NCI-H510A treated with DMSO at 0.1 percent for 48 hours (cell line): Measurements from ENCODE around the gene EPX.
A peak's percentile ranks its signal among the peaks of the same experiment; 100 is the strongest.

Experiments used
- DNase-seq: peaks from one replicate; lab custom pipeline; 2025; lab: John Stamatoyannopoulos, UW

The EPX gene

DNA sequence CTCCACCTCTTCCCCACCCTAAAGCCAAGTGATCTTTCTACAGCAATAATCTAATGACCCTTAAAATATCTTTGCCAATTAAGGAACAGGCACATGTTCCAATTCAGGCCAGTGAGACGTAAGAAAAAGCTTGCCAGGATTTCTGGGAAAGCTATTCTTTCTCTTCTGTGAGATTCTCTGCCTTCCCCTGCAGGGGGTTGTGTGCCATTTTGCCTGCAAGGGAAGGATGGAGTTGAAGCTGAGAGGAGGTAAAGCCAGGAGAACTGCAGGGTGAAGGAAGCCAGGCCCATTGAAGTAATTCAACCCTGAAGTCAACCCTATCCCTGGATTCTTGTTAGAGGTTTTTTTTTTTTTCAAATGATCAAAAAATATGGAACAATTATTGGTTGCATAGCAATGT lies 36.9 kb downstream of the EPX start:
- DNase-seq, result no peak

- DNase-seq, result no peak
Observed at GRCh38 chr17:58229881-58230280, 37.4 kb downstream of the EPX start.

- DNase-seq, result no peak
Observed at GRCh38 chr17:58231641-58232040, 39.1 kb downstream of the EPX start.

GRCh38 chr17:58232707-58233156 lies 40.2 kb downstream of the EPX start:
- no peak for DNase-seq

DNA sequence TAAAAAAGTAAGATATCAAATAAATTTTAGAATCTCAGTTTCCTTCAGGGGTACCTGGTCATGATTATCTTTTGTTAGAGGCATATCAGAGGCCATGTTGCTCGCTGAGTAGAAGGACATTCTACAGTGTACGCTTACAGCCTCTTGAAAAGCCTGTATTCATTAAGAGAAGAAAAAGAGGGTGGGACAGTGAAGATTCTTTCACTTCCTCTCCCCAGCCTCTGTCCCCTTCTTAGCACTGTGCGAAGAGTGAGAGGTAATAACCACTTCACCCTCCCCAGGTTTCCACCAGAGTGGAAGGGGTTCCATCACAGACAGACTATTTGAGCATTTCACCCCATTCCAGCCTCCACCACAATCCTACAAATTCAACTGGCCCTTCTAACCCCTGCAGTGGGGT lies 41.0 kb downstream of the EPX start:
- no peak for DNase-seq

DNA sequence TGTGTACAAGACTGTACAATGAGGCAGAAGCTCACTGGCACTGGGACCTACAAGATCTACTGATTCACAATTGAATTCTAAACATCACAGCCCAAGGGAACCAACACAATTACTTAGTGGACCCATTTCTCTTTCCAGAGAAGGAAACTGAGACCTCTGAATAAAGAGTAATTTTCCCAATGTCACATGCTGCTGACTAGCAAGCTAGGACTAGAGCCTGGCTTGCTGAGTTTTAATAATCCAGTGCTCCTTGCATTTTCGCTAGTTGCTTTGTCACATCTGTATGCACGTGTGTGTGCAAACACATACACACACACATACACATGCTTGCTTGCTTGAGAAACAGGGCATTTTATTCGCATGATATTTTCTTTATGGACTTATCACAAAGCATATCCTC lies 42.0 kb downstream of the EPX start:
- no peak for DNase-seq

- no peak for DNase-seq
Observed at GRCh38 chr17:58235821-58236220, 43.3 kb downstream of the EPX start.

DNA sequence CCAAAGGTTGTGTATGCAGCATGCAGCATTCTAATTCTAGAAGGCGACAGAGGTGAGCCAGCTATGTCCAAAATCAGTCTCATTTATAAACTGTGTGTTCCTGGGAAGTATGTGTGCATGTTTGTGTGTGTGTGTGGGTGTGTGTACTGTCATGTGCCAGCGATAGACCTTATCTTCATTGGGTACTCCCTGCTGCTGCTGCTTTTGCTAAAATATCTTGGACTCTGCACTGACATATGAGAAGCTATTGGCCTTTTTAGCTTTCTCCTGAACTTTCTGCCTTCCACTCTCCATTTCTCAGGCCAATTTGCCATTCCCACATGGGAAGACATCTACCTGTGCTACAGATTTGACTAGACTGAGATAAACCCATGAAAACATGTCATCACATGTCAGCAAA lies 43.9 kb downstream of the EPX start:
- no peak for DNase-seq

- DNase-seq, result no peak
Observed at GRCh38 chr17:58238147-58238634, 45.7 kb downstream of the EPX start, which contains the start of gene LPO. LPO (plus strand) TSS chr17:58238584; CDS start chr17:58242980, 4,396 bp downstream.

DNA sequence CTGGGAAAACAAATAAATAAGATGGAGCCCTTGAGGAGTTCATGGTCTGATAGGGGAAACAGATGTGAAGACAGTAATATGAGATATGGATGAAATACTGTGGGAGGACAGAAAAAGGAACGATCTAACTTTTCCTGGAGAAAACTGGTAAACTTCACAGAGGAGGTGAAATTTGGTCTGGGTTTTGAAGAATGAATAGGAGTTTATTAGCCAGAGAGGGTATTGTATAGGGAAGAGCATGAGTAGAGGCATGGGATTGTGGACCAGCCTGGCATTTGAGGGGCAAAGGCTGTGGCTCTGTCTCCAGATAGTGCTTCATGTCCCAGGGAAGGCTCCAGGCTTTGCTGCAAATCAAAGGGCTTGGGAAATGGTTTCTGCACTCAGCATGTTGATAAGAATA lies 47.5 kb downstream of the EPX start:
- no peak for DNase-seq

GRCh38 chr17:58242171-58242784 lies 49.8 kb downstream of the EPX start:
- DNase-seq, result no peak

GRCh38 chr17:58244963-58245362 lies 52.4 kb downstream of the EPX start:
- DNase-seq, result no peak

DNA sequence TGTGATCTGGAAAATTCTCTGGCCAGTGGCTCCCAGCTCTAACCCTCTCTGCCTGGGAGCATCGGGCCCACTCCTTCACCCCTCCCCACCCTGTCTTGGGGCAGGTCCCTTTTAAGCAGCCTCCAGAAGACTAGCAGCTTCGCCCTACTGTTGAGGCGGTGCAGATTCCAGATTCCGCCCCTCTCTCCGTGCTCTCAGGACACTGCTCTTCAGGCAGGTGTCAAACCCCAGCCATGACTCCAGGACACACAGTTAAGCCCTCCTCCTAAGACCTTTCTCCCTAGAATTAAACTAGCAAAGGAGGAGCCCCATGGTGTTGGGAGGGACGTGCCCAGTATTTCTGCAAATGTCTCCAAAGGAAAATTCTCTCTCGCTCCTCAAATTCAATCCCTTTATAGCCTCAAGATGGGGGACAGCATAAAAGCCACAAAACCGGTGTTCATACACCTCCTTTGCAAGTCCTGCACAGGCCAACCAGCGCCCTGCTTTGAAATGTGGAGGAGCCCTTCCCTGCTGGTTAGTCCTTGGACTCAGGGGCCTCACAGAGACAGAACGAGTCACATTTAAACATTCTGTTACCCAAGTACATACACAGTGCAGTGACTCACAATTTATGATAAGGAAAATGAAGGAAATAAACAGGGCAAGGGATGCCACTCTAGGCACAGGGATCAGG lies 53.0 kb downstream of the EPX start:
- DNase-seq, result no peak

- no peak for DNase-seq
Observed at GRCh38 chr17:58246104-58246740, 53.7 kb downstream of the EPX start.

DNA sequence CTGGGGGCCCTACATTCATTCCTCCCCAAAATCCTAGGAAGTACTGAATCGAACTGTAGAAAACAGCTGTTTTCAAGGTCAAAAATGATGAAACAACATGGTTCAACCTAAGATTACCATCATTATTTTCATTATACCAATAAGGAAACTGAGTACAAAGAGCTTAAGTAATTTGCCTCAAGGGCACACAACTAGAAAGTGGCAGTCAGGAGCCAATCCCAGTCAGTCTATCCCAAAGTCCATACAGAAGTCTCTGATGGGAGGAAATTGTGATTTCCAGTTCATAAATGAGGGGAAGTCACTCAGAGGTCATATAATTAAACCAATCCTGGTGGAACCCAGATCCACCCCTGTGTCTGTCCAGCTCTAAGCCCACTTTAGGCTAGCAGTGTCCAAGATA lies 54.3 kb downstream of the EPX start:
- no peak for DNase-seq

GRCh38 chr17:58247511-58248363 lies 55.2 kb downstream of the EPX start:
- DNase-seq, result no peak

GRCh38 chr17:58248955-58249269 lies 56.4 kb downstream of the EPX start:
- DNase-seq, result no peak

- DNase-seq, result peak; percentile 74
Observed at GRCh38 chr17:58249270-58250133, 57.0 kb downstream of the EPX start.

DNA sequence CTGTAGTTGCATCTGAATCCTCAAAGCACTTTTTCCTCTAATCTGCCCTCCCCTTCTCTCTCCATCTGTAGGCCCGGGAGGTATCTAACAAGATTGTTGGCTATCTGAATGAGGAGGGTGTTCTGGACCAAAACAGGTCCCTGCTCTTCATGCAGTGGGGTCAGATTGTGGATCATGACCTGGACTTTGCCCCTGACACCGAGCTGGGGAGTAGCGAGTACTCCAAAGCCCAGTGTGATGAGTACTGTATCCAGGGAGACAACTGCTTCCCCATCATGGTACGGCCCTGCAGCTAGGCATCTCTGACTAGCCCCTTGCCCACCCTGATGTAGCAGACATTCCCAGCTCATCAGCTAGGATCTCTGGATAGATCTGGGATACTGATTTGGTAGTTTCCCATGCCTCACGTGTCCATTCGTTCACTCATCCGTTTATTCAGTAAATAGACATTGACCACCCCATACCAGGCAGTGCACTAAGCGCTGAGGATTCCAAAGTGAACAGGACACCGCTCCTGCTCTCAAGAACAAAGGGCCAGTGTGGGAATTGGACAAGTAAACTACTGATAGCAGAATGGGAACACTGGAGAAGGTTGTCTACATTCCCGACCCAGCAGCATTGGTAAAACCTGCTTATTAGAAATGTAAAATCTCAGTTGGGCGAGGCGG lies 58.0 kb downstream of the EPX start:
- DNase-seq, result no peak

- no peak for DNase-seq
Observed at GRCh38 chr17:58252141-58252540, 59.6 kb downstream of the EPX start.

DNA sequence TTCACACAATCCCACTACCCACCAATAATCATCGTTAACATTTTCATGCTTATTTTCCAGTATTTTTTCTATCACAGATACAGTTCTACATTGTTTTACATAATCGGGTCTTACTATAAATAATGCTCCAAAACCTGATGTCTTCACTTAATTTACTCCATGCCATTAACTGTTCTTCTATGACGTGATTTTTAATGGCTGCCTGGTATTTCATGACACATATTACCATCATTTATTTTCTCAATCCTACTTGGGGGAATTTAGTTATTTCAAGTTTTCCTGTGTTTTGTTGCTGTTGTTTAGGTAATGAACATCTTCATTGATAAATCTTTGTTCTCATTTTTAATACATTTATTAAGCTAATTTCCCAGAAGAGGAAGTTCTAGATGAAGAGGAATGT lies 60.6 kb downstream of the EPX start:
- DNase-seq, result no peak
